HG03469 (cell line): ENCODE results near the gene SLC37A1.

ENCODE experiments used
- ATAC-seq: cut with Tn5 transposase; IDR thresholded peaks from one replicate; pipeline ENCODE4 v1.9.1; 2021; ENCODE audit warnings: mild to moderate bottlenecking, moderate library complexity, moderate number of reproducible peaks; ENCODE audit not compliant: unreplicated experiment

Gene SLC37A1

GRCh38 chr21:42503711-42504110 is 9.9 kb upstream of the SLC37A1 start:
- ATAC-seq = no peak

- ATAC-seq = peak; percentile 76
These were observed 8.4 kb upstream of the SLC37A1 start for GRCh38 chr21:42505090-42505726.

- ATAC-seq = no peak
These were observed 6.2 kb upstream of the SLC37A1 start for GRCh38 chr21:42507418-42507817.

- ATAC-seq = no peak
These were observed 5.3 kb upstream of the SLC37A1 start for GRCh38 chr21:42508371-42508770.

- no peak for ATAC-seq
These were observed 4.4 kb upstream of the SLC37A1 start for GRCh38 chr21:42509244-42509643.

GRCh38 chr21:42512346-42513034 is 1.2 kb upstream of the SLC37A1 start:
- no peak for ATAC-seq

- no peak for ATAC-seq
These were observed 582 bp downstream of the SLC37A1 start for GRCh38 chr21:42513985-42514882.

GRCh38 chr21:42514883-42515228 is 1.2 kb downstream of the SLC37A1 start:
- ATAC-seq = no peak

GRCh38 chr21:42515708-42516502 is 2.3 kb downstream of the SLC37A1 start:
- no peak for ATAC-seq

GRCh38 chr21:42518215-42518614 is 4.6 kb downstream of the SLC37A1 start:
- ATAC-seq = no peak

GRCh38 chr21:42518626-42519025 is 5.0 kb downstream of the SLC37A1 start:
- no peak for ATAC-seq

- no peak for ATAC-seq
These were observed 7.1 kb downstream of the SLC37A1 start for GRCh38 chr21:42520628-42521253.

- no peak for ATAC-seq
These were observed 7.7 kb downstream of the SLC37A1 start for GRCh38 chr21:42521384-42521783.

GRCh38 chr21:42521805-42522204 is 8.2 kb downstream of the SLC37A1 start:
- no peak for ATAC-seq

GRCh38 chr21:42522271-42522670 is 8.6 kb downstream of the SLC37A1 start:
- ATAC-seq = no peak

- ATAC-seq = no peak
These were observed 9.1 kb downstream of the SLC37A1 start for GRCh38 chr21:42522771-42523170.

- ATAC-seq = no peak
These were observed 9.6 kb downstream of the SLC37A1 start for GRCh38 chr21:42523211-42523610.

- no peak for ATAC-seq
These were observed 10.3 kb downstream of the SLC37A1 start for GRCh38 chr21:42523941-42524340.

GRCh38 chr21:42524341-42525028 is 10.8 kb downstream of the SLC37A1 start:
- peak; percentile 47 for ATAC-seq

GRCh38 chr21:42525029-42525581 is 11.5 kb downstream of the SLC37A1 start:
- ATAC-seq = peak; percentile 8
